B cell (primary cell): Measurements from ENCODE around the gene ZBTB33. TPM values are rescaled to one million over a fixed set of nuclear protein-coding genes. Genes with fewer than 3 reads are reported as not detected.

Experiments
- ATAC-seq: fragments of 200-7000 bp; cut with Tn5 transposase; one replicate; pipeline ENCODE4 v1.10.0; 2021; ENCODE audit warnings: low read depth, mild to moderate bottlenecking, moderate number of reproducible peaks, moderate library complexity
- CTCF ChIA-PET: fragments of 350-600 bp; sonication (Branson Sonifier 250); formaldehyde crosslinking; loops from one replicate; lab custom pipeline; 2021; ENCODE audit warnings: antibody characterized with exemption, inconsistent platforms; lab: Charles Lee
- POLR2A ChIA-PET: fragments of 350-600 bp; sonication (Branson Sonifier 250); formaldehyde crosslinking; loops from one replicate; lab custom pipeline; 2021; ENCODE audit warnings: antibody characterized with exemption; lab: Charles Lee
- DNase-seq: peaks from one replicate; pipeline ENCODE4 v3.0.0; 2013
- H2AFZ ChIP-seq: 2 replicates; pipeline ENCODE4 v1.6.1; 2012; ENCODE audit warnings: mild to moderate bottlenecking, low read depth, low read length; ENCODE audit not compliant: insufficient read depth, poor library complexity, severe bottlenecking
- H3K27ac ChIP-seq, 2 donors: 1 replicate in 1 of 2; 2 replicates in 1 of 2; pipeline ENCODE4 v1.5.1; 2012 to 2013; ENCODE audit warnings: low read length in 2 of 2, mild to moderate bottlenecking in 2 of 2, moderate library complexity in 1 of 2
- H3K27me3 ChIP-seq, 4 experiments: fragments of 200-600 bp in 1 of 4; sonication (generic) in 1 of 4; replicated peaks in 1 of 4; 1 replicate in 2 of 4; 2 replicates in 2 of 4; pipeline versions ENCODE4 v1.6.1 to v1.7.0; 2013 to 2016; ENCODE audit warnings: low read length in 3 of 4, mild to moderate bottlenecking in 2 of 4, mixed read lengths in 1 of 4, moderate library complexity in 1 of 4; ENCODE audit not compliant: insufficient read depth in 4 of 4, control insufficient read depth in 3 of 4; ENCODE audit errors: control extremely low read depth in 1 of 4
- H3K36me3 ChIP-seq, 2 experiments: replicated peaks in 1 of 2; 1 replicate in 1 of 2; 2 replicates in 1 of 2; pipeline versions ENCODE4 v1.6.1 to v1.7.1; 2013; ENCODE audit warnings: low read length in 1 of 2; ENCODE audit not compliant: insufficient read depth in 2 of 2, control insufficient read depth in 1 of 2; ENCODE audit errors: control extremely low read depth in 1 of 2, extremely low read depth in 1 of 2
- H3K4me1 ChIP-seq, 2 donors: fragments of 200-600 bp in 1 of 2; sonication (generic) in 1 of 2; 1 replicate in 1 of 2; 2 replicates in 1 of 2; pipeline versions ENCODE4 v1.5.1 to v1.6.1; 2013 to 2017; ENCODE audit warnings: low read length in 2 of 2; ENCODE audit not compliant: control insufficient read depth in 2 of 2, insufficient read depth in 2 of 2
- H3K4me2 ChIP-seq: replicated peaks from 2 replicates; pipeline ENCODE3; 2012; ENCODE audit warnings: mild to moderate bottlenecking, low read depth, low read length; ENCODE audit not compliant: poor library complexity, severe bottlenecking
- H3K4me3 ChIP-seq, 5 experiments: fragments of 200-600 bp in 1 of 5; sonication (generic) in 1 of 5; 1 replicate in 3 of 5; 2 replicates in 2 of 5; pipeline versions ENCODE4 v1.5.1 to v1.7.0; 2011 to 2016; ENCODE audit warnings: low read length in 4 of 5, mild to moderate bottlenecking in 4 of 5, low read depth in 2 of 5, control low read depth in 1 of 5, moderate library complexity in 1 of 5; ENCODE audit not compliant: insufficient read depth in 1 of 5; ENCODE audit errors: control extremely low read depth in 1 of 5, extremely low read depth in 1 of 5
- H3K79me2 ChIP-seq: fragments of 200-600 bp; sonication (generic); one replicate; pipeline ENCODE4 v1.6.0; 2016; ENCODE audit warnings: low read length; ENCODE audit not compliant: control insufficient read depth, insufficient read depth
- H3K9ac ChIP-seq: fragments of 200-600 bp; sonication (generic); 2 replicates; pipeline ENCODE4 v1.6.1; 2017; ENCODE audit warnings: mild to moderate bottlenecking, low read length, moderate library complexity
- H3K9me3 ChIP-seq, 3 donors: one replicate each; pipeline versions ENCODE4 v1.6.1 to v1.7.1; 2013; ENCODE audit warnings: low read length in 2 of 3; ENCODE audit not compliant: control insufficient read depth in 2 of 3, insufficient read depth in 1 of 3; ENCODE audit errors: control extremely low read depth in 1 of 3
- H4K20me1 ChIP-seq: 2 replicates; pipeline ENCODE4 v1.6.0; 2012; ENCODE audit warnings: mild to moderate bottlenecking, low read length; ENCODE audit not compliant: insufficient read depth, control insufficient read depth, poor library complexity, severe bottlenecking
- H3K27ac Mint-ChIP-seq: one replicate; pipeline ENCODE4 v1.8.0; 2021; ENCODE audit warnings: mixed read lengths
- H3K27me3 Mint-ChIP-seq: one replicate; pipeline ENCODE4 v1.8.0; 2021; ENCODE audit warnings: mixed read lengths
- H3K4me1 Mint-ChIP-seq: one replicate; pipeline ENCODE4 v1.8.0; 2021; ENCODE audit warnings: mixed read lengths
- H3K4me3 Mint-ChIP-seq: one replicate; pipeline ENCODE4 v1.8.0; 2021; ENCODE audit warnings: mixed read lengths
- H3K9me3 Mint-ChIP-seq: one replicate; pipeline ENCODE4 v1.8.0; 2022; ENCODE audit warnings: mixed read lengths; ENCODE audit not compliant: insufficient read depth
- CTCF ChIP-seq: fragments of 200-600 bp; IDR thresholded peaks from one replicate; pipeline ENCODE4 v1.8.0; 2022; ENCODE audit warnings: antibody characterized with exemption, mild to moderate bottlenecking
- EZH2 ChIP-seq: IDR thresholded peaks from 2 replicates; pipeline ENCODE4 v1.6.1; 2012; ENCODE audit warnings: borderline replicate concordance, low read depth, mild to moderate bottlenecking, moderate library complexity, low read length; ENCODE audit not compliant: insufficient read depth, poor library complexity, severe bottlenecking
- WGBS: methylation state at CpG from one replicate; pipeline ENCODE4 v1.1.5; 2013; ENCODE audit warnings: missing lambda C conversion rate; ENCODE audit not compliant: insufficient coverage; 5-methylcytosine and 5-hydroxymethylcytosine counted together
- intact Hi-C: fragments of 100-400 bp; cut with micrococcal nuclease; formaldehyde crosslinking; loops from one replicate; pipeline ENCODE4 v1.10.0; 2022
- polyA plus RNA-seq: library from polyadenylated mRNA; depleted of rRNA; stranded (reverse); fragments of >200 nt; gene quantifications from 2 replicates; pipeline ENCODE4 v1.2.3, GENCODE V29; 2012
- total RNA-seq, 2 donors: library from RNA; stranded (reverse); fragments of 120-200 nt in 1 of 2; gene quantifications; 1 replicate in 1 of 2; 2 replicates in 1 of 2; pipeline versions ENCODE4 v1.2.3 to v1.2.4, GENCODE V29; 2013 to 2022

The ZBTB33 gene
- total and polyA plus RNA-seq, 2 donors (not counting 1 experiment from before 2014, with no cell fraction given): 4.6 to 21.6 TPM

DNA sequence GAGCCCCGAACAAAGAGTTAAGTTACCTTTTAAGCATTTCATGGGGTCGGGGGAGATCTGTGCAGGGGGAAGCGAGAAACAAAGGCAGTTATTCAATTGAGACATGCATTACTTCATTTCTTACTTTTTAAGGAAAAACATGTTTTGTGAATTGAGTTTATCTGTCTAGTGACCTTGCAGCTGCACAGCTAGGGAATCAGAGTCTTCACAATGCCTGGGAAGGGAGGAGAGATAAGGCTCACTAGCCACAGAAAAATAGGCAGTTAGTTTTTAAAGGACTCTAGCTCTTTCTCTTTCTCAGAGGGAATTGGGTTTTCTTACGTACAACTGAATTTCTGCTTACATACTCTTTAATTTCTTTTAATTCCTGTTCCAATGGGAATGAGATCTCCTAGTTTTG is 26.2 kb upstream of the ZBTB33 start:
- Histone ChIP-seq H3K27me3 (no peaks in the 10 kb centered on the region), H3K9ac (no peak overlapping the region), H3K4me3 (no peak overlapping the region), H3K36me3 (peaks cover 0 to 7% of the 10 kb centered on the region in 2 experiments), H3K79me2 (no peaks in the 10 kb centered on the region), H3K4me1 (no peaks in the 10 kb centered on the region), H3K27ac (no peak overlapping the region), H3K9me3 (no peaks in the 10 kb centered on the region), H4K20me1 (no peaks in the 10 kb centered on the region), H3K4me2 (no peak overlapping the region), H2AFZ (no peak overlapping the region)
- CTCF ChIA-PET: no interaction called here
- TF ChIP-seq CTCF (no peak), EZH2 (no peak)
- POLR2A ChIA-PET: no interaction called here
- Mint-ChIP-seq H3K4me1 (no peaks in the 10 kb centered on the region), H3K4me3 (no peak overlapping the region), H3K27me3 (no peaks in the 10 kb centered on the region), H3K9me3 (no peaks in the 10 kb centered on the region), H3K27ac (no peak overlapping the region)
- intact Hi-C loops: no loop called here
- DNase-seq (no peak), ATAC-seq (no peak)
- no CpG with 5 or more reads among the region's 4 CpGs for WGBS

GRCh38 chrX:120228187-120228908 is 22.3 kb upstream of the ZBTB33 start:
- intact Hi-C loops: no loop called here
- Mint-ChIP-seq H3K27me3 (no peaks in the 10 kb centered on the region), H3K4me3 (no peak overlapping the region), H3K27ac (no peak overlapping the region), H3K4me1 (no peaks in the 10 kb centered on the region), H3K9me3 (no peaks in the 10 kb centered on the region)
- Histone ChIP-seq H3K9me3 (no peaks in the 10 kb centered on the region), H3K4me3 (no peak overlapping the region), H3K36me3 (peaks cover 0 to 7% of the 10 kb centered on the region in 2 experiments), H4K20me1 (no peaks in the 10 kb centered on the region), H3K27ac (no peak overlapping the region), H3K4me1 (no peaks in the 10 kb centered on the region), H3K79me2 (no peaks in the 10 kb centered on the region), H3K27me3 (no peaks in the 10 kb centered on the region), H3K9ac (no peak overlapping the region), H3K4me2 (no peak overlapping the region), H2AFZ (no peak overlapping the region)
- DNase-seq (no peak), ATAC-seq (no peak)
- CTCF ChIA-PET: interaction anchor here (5.4 kb wide), 1 partner anchor 14 kb away, joined by 18 read pairs; no protein-coding TSS in a partner anchor
- TF ChIP-seq EZH2: no peak
- TF ChIP-seq CTCF: no peak
- POLR2A ChIA-PET: no interaction called here
- 100% methylated on average over 1 of the region's 9 CpGs for WGBS
